Activated B cell treated with CpG ODN at 0.5 μM for 24 hours (primary cell): ENCODE data around the gene ZNF860. TPM values are rescaled to one million over a fixed set of nuclear protein-coding genes. Genes with fewer than 3 reads are reported as not detected.
A peak's percentile ranks its signal among the peaks of the same experiment; 100 is the strongest.

Experiments
- ATAC-seq: fragments of 200-7000 bp; cut with Tn5 transposase; one replicate; pipeline ENCODE4 v1.10.0; 2021; ENCODE audit warnings: low read depth, mild to moderate bottlenecking, moderate library complexity
- CTCF ChIA-PET: fragments of 350-600 bp; sonication (Branson Sonifier 250); formaldehyde crosslinking; loops from one replicate; lab custom pipeline; 2021; ENCODE audit warnings: antibody characterized with exemption; lab: Charles Lee
- POLR2A ChIA-PET: fragments of 350-600 bp; sonication (Branson Sonifier 250); formaldehyde crosslinking; loops from one replicate; lab custom pipeline; 2021; ENCODE audit warnings: antibody characterized with exemption; lab: Charles Lee
- DNase-seq: peaks from one replicate; pipeline ENCODE4 v3.0.0; 2022
- H3K27ac Mint-ChIP-seq: one replicate; pipeline ENCODE4 v1.8.0; 2020; ENCODE audit warnings: mixed read lengths
- H3K27me3 Mint-ChIP-seq: one replicate; pipeline ENCODE4 v1.8.0; 2021; ENCODE audit warnings: mixed read lengths
- H3K36me3 Mint-ChIP-seq: one replicate; pipeline ENCODE4 v1.8.0; 2021; ENCODE audit warnings: low read depth, mixed read lengths
- H3K4me1 Mint-ChIP-seq: one replicate; pipeline ENCODE4 v1.8.0; 2021; ENCODE audit warnings: mixed read lengths
- H3K4me3 Mint-ChIP-seq: one replicate; pipeline ENCODE4 v1.8.0; 2020; ENCODE audit warnings: mild to moderate bottlenecking, mixed read lengths
- H3K9me3 Mint-ChIP-seq: one replicate; pipeline ENCODE4 v1.8.0; 2020; ENCODE audit warnings: mixed read lengths
- CTCF ChIP-seq: fragments of 200-600 bp; IDR thresholded peaks from one replicate; pipeline ENCODE4 v1.8.0; 2022; ENCODE audit warnings: antibody characterized with exemption, mild to moderate bottlenecking
- intact Hi-C: fragments of 100-400 bp; cut with micrococcal nuclease; formaldehyde crosslinking; loops from one replicate; pipeline ENCODE4 v1.15.1; 2024
- total RNA-seq: library from RNA; stranded (reverse); gene quantifications from 2 replicates; pipeline ENCODE4 v1.2.3, GENCODE V29; 2022

ZNF860 gene
- total RNA-seq, 1 donor from 2014 or later = 19.1 TPM

GRCh38 chr3:31968927-31969418, 12.6 kb upstream of the ZNF860 start:
- ChIA-PET POLR2A (interaction anchor here (0.9 to 1.6 kb wide), 3 partner anchors 11 to 137 kb away, joined by 3 to 4 read pairs (median 3); partner anchors contain the start of genes GPD1L, OSBPL10 and ZNF860), CTCF (no interaction called here)
- no peak for TF ChIP-seq CTCF
- intact Hi-C loops = loop anchor here (1.0 kb wide), 1 partner anchor 9 kb away; no protein-coding TSS in a partner anchor
- peaks cover 35% of the 10 kb centered on the region for H3K36me3 Mint-ChIP-seq
- H3K9me3 Mint-ChIP-seq = no peaks in the 10 kb centered on the region
- DNase-seq = no peak
- H3K4me3 Mint-ChIP-seq = no peak overlapping the region
- ATAC-seq = no peak
- H3K27me3 Mint-ChIP-seq = no peaks in the 10 kb centered on the region
- peak overlapping the region; percentile 94 for H3K27ac Mint-ChIP-seq
- peaks cover 83% of the 10 kb centered on the region for H3K4me1 Mint-ChIP-seq

- ChIA-PET POLR2A (interaction anchor here (0.6 to 2.5 kb wide), 15 partner anchors 7 to 155 kb away, joined by 3 to 22 read pairs (median 5); partner anchors contain the start of genes OSBPL10 and ZNF860), CTCF (interaction anchor here (0.8 to 2.7 kb wide), 4 partner anchors 10 to 358 kb away, joined by 3 to 6 read pairs (median 4); partner anchors contain the start of genes OSBPL10 and ZNF860)
- Mint-ChIP-seq H3K36me3 (peaks cover 40% of the 10 kb centered on the region), H3K27me3 (no peaks in the 10 kb centered on the region), H3K9me3 (no peaks in the 10 kb centered on the region), H3K4me3 (peak overlapping the region; percentile 70), H3K4me1 (peaks cover 96% of the 10 kb centered on the region), H3K27ac (peak overlapping the region; percentile 94)
- intact Hi-C loops = loop anchor here (1.0 kb wide), 2 partner anchors 7 to 9 kb away; no protein-coding TSS in a partner anchor
- DNase-seq = no peak
- no peak for ATAC-seq
- no peak for TF ChIP-seq CTCF
Observed at GRCh38 chr3:31971607-31972006, 9.9 kb upstream of the ZNF860 start.

GRCh38 chr3:31973081-31973480, 8.5 kb upstream of the ZNF860 start:
- peak overlapping the region; percentile 94 for H3K27ac Mint-ChIP-seq
- POLR2A ChIA-PET = interaction anchor here (1.7 to 2.5 kb wide), 2 partner anchors 13 to 26 kb away, joined by 5 to 10 read pairs; no protein-coding TSS in a partner anchor
- CTCF ChIA-PET = no interaction called here
- H3K27me3 Mint-ChIP-seq = no peaks in the 10 kb centered on the region
- H3K4me3 Mint-ChIP-seq = peak overlapping the region; percentile 70
- H3K36me3 Mint-ChIP-seq = peaks cover 47% of the 10 kb centered on the region
- H3K4me1 Mint-ChIP-seq = peaks cover 97% of the 10 kb centered on the region
- intact Hi-C loops = no loop called here
- TF ChIP-seq CTCF = no peak
- no peaks in the 10 kb centered on the region for H3K9me3 Mint-ChIP-seq
- DNase-seq (no peak), ATAC-seq (no peak)

- peaks cover 50% of the 10 kb centered on the region for H3K36me3 Mint-ChIP-seq
- H3K4me3 Mint-ChIP-seq = no peak overlapping the region
- peak overlapping the region; percentile 16 for H3K27ac Mint-ChIP-seq
- DNase-seq (no peak), ATAC-seq (no peak)
- ChIA-PET CTCF (interaction anchor here (0.7 kb wide), 1 partner anchor 27 kb away, joined by 3 read pairs; no protein-coding TSS in a partner anchor), POLR2A (interaction anchor here (1.7 kb wide), 1 partner anchor 14 kb away, joined by 5 read pairs; no protein-coding TSS in a partner anchor)
- intact Hi-C loops = no loop called here
- H3K27me3 Mint-ChIP-seq = no peaks in the 10 kb centered on the region
- H3K4me1 Mint-ChIP-seq = peaks cover 97% of the 10 kb centered on the region
- TF ChIP-seq CTCF = no peak
- no peaks in the 10 kb centered on the region for H3K9me3 Mint-ChIP-seq
Observed at GRCh38 chr3:31973837-31974236, 7.7 kb upstream of the ZNF860 start.

- ChIA-PET POLR2A (interaction anchor here (1.7 kb wide), 1 partner anchor 14 kb away, joined by 5 read pairs; no protein-coding TSS in a partner anchor), CTCF (no interaction called here)
- ATAC-seq (no peak), DNase-seq (no peak)
- TF ChIP-seq CTCF = no peak
- peaks cover 97% of the 10 kb centered on the region for H3K4me1 Mint-ChIP-seq
- H3K36me3 Mint-ChIP-seq = peaks cover 45% of the 10 kb centered on the region
- H3K27ac Mint-ChIP-seq = peak overlapping the region; percentile 43
- no peaks in the 10 kb centered on the region for H3K27me3 Mint-ChIP-seq
- peak overlapping the region; percentile 2 for H3K4me3 Mint-ChIP-seq
- intact Hi-C loops = no loop called here
- no peaks in the 10 kb centered on the region for H3K9me3 Mint-ChIP-seq
Observed at GRCh38 chr3:31974471-31974870, 7.1 kb upstream of the ZNF860 start.
